ENCODE results near the gene ASB5. TPM values are rescaled to one million over a fixed set of nuclear protein-coding genes. Genes with fewer than 3 reads are reported as not detected.

The ASB5 gene
- total and polyA plus RNA-seq, 10 of the 15 experiments (the other 5 are each of a cell fraction or from before 2014, with no cell fraction given): not detected

- no peak for TF ChIP-seq CEBPZ (IDR thresholded peaks at IDR 0.05; ENCODE audit: low read depth, low read length)
- TF ChIP-seq BCLAF1 (IDR thresholded peaks at IDR 0.05): no peak
These were observed 61.2 kb downstream of the ASB5 start (continued) for GRCh38 chr4:176207839-176208238.

- ChIA-PET CTCF (interaction anchor here (1.0 kb wide), 1 partner anchor 12 kb away, joined by 3 read pairs; no protein-coding TSS in a partner anchor), RAD21 (ENCODE audit: unreplicated experiment) (no interaction called here), POLR2A (no interaction called here), SMC1A (ENCODE audit: uncharacterized antibody, unreplicated experiment) (interaction anchor here (1.2 kb wide), 1 partner anchor 10 kb away, joined by 4 read pairs; no protein-coding TSS in a partner anchor)
- ATAC-seq (no peak), DNase-seq (ENCODE audit: low read depth, low spot score) (no peak), FAIRE-seq (no peak)
- Histone ChIP-seq H3K27me3 (replicated peaks in 1 of 2; ENCODE audit: control insufficient read depth in 2 of 2, insufficient read depth in 2 of 2, low read length in 1 of 2) (peaks cover 0 to 2% of the 10 kb centered on the region in 2 experiments; a peak in 2 of 4 replicates), H2AFZ (ENCODE audit: control insufficient read depth, low read depth, low read length) (no peak overlapping the region), H3K27ac (ENCODE audit: control insufficient read depth, insufficient read depth) (no peak overlapping the region), H3K4me3 (no peak overlapping the region), H3K79me2 (ENCODE audit: control insufficient read depth, insufficient read depth, low read length) (no peaks in the 10 kb centered on the region), H4K20me1 (ENCODE audit: control insufficient read depth, insufficient read depth) (no peaks in the 10 kb centered on the region), H3K9me3 (replicated peaks; ENCODE audit: control insufficient read depth, insufficient read depth, low read length) (no peaks in the 10 kb centered on the region), H3K9ac (ENCODE audit: control insufficient read depth, insufficient read depth, low read length) (no peak overlapping the region), H3K4me2 (ENCODE audit: control insufficient read depth, insufficient read depth) (no peak overlapping the region), H3K36me3 (ENCODE audit: control insufficient read depth in 2 of 2, insufficient read depth in 2 of 2, low read length in 1 of 2) (no peaks in the 10 kb centered on the region; a peak in 1 of 4 replicates), H3K4me1 (ENCODE audit: control insufficient read depth, insufficient read depth, low read length) (no peaks in the 10 kb centered on the region)
- BruUV-seq (replicated peaks): no TSS peak
- in situ Hi-C loops (cut with MboI) (no loop called here), intact Hi-C loops (cut with micrococcal nuclease; ENCODE audit: unreplicated experiment) (no loop called here)
- 36% methylated on average over 4 of the region's 4 CpGs for WGBS (ENCODE audit: insufficient coverage, insufficient replicate concordance, low lambda C conversion rate, missing lambda C conversion rate)
- TF ChIP-seq JUNB (IDR thresholded peaks at IDR 0.05): no peak
- no peak for TF ChIP-seq SIN3A (IDR thresholded peaks at IDR 0.05; ENCODE audit: low read depth, low read length)
- TF ChIP-seq RUNX3 (IDR thresholded peaks at IDR 0.05; ENCODE audit: low read length): no peak
- no peak for TF ChIP-seq CHD2 (IDR thresholded peaks at IDR 0.05; ENCODE audit: borderline replicate concordance, low read depth, low read length)
- no peak for TF ChIP-seq REST (IDR thresholded peaks at IDR 0.05; ENCODE audit: low read depth, low read length)
- TF ChIP-seq MAX (IDR thresholded peaks at IDR 0.05; ENCODE audit: low read depth, low read length): no peak
- TF ChIP-seq HDGF (IDR thresholded peaks at IDR 0.05): no peak
- TF ChIP-seq IKZF1 (conservative IDR thresholded peaks at IDR 0.05): no peak
- no peak for TF ChIP-seq ASH2L (IDR thresholded peaks at IDR 0.05; ENCODE audit: borderline replicate concordance, low read depth)
- no peak for TF ChIP-seq ATF2 (IDR thresholded peaks at IDR 0.05; ENCODE audit: low read length)
These were observed 63.7 kb downstream of the ASB5 start for GRCh38 chr4:176205299-176205698.
